GM21447 (cell line): ENCODE measurements around the gene CORO1A.
"Not testable (repeated sequence)": the region's sequence is repeated elsewhere in the genome, so short reads cannot be mapped to it uniquely, and the experiment has no call there.

Source experiments
- ATAC-seq: cut with Tn5 transposase; IDR thresholded peaks from one replicate; pipeline ENCODE4 v1.9.1; 2021; ENCODE audit not compliant: unreplicated experiment

Gene CORO1A

GRCh38 chr16:30199608-30200343 lies 16.4 kb downstream of the CORO1A start:
- ATAC-seq, result not testable (repeated sequence)

DNA sequence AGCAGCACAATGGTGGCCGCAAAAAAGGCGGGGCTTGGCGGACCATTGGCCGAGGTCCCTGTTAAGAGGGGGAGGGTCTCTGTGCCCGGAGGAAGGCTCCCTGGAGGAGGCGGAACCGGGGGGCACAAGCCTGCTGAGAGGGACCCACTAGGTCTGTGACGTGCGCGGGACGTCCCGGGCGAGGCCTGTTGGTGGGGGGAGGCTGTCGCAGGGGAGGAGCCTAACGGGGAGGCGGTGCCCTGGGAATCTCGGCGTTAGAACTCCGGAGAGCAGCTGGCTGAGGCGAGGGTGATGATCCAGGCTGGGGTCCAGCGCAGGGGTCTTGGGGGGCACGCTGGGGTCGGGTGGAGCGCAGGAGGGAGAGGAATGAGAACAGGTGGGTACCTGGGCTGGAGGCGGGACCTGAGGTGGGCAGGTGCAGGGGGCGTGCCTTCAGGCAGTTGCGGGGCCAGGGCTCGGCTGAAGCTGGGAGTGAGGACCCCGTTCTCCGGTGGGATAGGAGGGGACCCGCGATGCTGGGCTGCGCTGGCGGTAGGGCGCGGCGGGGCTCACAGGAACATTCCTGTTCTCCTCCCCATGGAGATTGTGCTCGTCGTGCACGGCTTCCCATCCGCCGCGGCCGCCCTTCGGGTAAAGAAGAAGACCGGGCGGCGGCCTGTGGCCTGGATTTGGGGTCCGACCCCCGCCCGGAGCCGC lies 22.3 kb downstream of the CORO1A start:
- not testable (repeated sequence) for ATAC-seq

GRCh38 chr16:30206252-30206651 lies 22.9 kb downstream of the CORO1A start:
- ATAC-seq, result not testable (repeated sequence)

- not testable (repeated sequence) for ATAC-seq
Measured at GRCh38 chr16:30207063-30207704, 23.8 kb downstream of the CORO1A start.

GRCh38 chr16:30209032-30209431 lies 25.6 kb downstream of the CORO1A start:
- not testable (repeated sequence) for ATAC-seq

DNA sequence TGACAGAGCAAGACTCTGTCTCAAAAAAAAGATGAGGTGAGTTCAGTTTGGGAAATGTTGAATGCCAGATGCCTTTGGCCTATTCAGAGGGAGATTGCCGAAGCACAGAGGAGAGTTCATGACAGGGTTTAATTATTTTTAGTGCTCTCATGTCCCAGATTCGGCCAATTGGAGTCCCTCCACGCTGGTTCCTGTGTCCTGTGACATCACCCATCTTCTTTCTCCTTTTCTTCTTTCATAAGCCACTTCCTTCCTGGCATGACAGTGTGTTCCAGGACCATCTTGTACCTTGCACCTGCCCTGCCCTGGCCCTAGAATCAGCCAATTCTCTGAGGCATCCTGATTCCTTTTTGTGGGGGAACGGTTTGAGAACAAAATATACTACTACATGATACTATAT lies 28.0 kb downstream of the CORO1A start:
- not testable (repeated sequence) for ATAC-seq

DNA sequence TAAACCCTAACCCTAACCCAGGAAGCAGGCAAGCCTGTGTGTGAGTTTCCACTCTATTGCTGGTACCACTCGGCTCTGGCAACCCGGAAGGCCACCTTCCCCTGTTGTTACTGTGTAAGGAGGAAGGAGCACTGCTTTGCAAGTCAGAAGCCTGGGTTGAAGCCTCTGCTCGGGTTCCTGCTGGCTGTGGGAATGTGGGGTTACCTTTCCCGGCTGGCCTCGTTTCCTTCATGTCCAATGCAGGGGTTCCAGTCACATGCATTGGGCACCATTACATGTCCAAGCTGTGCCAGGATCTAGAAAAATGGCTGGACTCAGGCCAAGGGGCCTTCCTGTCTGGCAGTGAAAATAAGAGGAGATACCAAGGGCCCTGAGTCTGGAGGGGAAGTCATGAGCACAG lies 33.7 kb downstream of the CORO1A start:
- ATAC-seq, result not testable (repeated sequence)
